Coronary artery (tissue), 2 donors: ENCODE measurements around the gene XCR1.
A peak's percentile ranks its signal among the peaks of the same experiment; 100 is the strongest.

ENCODE experiments used
- DNase-seq: peaks from one replicate; pipeline ENCODE4 v3.0.0-alpha.2; 2017; ENCODE audit warnings: low spot score
- H3K27ac ChIP-seq, 2 donors: fragments of 200-600 bp; sonication (generic); one replicate each; pipeline ENCODE4 v1.5.1; 2016 to 2019
- H3K4me3 ChIP-seq: fragments of 200-600 bp; sonication (generic); 2 replicates; pipeline ENCODE4 v1.5.1; 2016; ENCODE audit warnings: mild to moderate bottlenecking, moderate library complexity
- TF ChIP-seq, protein P1 (sequence below): fragments of 200-600 bp; sonication (generic); IDR thresholded peaks from one replicate; pipeline ENCODE4 v1.5.1; 2019; ENCODE audit warnings: antibody characterized with exemption

XCR1 gene

GRCh38 chr3:45987368-45988291, 39.7 kb downstream of the XCR1 start:
- peak; percentile 84 for DNase-seq

DNA sequence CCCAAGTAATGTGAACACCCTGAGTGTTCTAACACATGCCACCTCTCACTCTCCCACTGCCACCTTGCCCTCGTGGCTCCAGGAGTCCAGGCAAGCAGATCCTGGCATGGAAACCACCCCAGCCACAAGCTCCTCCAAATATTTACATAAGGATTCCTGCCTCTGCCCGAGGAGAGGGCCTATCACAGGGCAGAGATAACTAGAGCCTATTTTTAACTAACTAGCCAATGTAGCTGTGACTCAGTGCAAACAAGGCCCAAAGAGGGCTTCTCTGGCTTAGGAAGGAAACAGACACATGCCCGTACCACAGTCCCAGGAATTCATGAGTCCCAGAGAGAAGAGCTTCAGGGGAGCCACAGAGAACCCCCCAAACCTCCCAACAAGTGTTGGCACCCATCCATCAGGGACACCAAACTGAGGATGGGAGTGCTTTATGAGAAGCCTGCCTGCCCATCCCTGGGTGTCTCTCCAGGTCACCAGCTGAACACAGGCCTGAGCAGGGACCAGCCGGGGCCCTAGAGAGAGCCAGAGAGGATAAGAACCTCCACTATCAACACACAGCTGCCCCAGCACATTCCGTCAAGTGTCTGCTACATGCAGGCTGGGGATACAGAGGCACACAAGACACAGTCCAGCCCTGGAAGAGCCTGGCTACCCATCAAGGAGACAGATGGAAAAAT, 40.8 kb downstream of the XCR1 start:
- TF ChIP-seq, protein P1, sequence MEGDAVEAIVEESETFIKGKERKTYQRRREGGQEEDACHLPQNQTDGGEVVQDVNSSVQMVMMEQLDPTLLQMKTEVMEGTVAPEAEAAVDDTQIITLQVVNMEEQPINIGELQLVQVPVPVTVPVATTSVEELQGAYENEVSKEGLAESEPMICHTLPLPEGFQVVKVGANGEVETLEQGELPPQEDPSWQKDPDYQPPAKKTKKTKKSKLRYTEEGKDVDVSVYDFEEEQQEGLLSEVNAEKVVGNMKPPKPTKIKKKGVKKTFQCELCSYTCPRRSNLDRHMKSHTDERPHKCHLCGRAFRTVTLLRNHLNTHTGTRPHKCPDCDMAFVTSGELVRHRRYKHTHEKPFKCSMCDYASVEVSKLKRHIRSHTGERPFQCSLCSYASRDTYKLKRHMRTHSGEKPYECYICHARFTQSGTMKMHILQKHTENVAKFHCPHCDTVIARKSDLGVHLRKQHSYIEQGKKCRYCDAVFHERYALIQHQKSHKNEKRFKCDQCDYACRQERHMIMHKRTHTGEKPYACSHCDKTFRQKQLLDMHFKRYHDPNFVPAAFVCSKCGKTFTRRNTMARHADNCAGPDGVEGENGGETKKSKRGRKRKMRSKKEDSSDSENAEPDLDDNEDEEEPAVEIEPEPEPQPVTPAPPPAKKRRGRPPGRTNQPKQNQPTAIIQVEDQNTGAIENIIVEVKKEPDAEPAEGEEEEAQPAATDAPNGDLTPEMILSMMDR = no peak
- H3K4me3 ChIP-seq = peak overlapping the region; percentile 33
- H3K27ac ChIP-seq = peak overlapping the region; percentile 83 to 96
- DNase-seq = peak; percentile 87

More at GRCh38 chr3:45987368-45988291, 39.7 kb downstream of the XCR1 start:
- H3K4me3 ChIP-seq = peak overlapping the region; percentile 35
- H3K27ac ChIP-seq = peak overlapping the region; percentile 83 to 96
- TF ChIP-seq, protein P1 = no peak

DNA sequence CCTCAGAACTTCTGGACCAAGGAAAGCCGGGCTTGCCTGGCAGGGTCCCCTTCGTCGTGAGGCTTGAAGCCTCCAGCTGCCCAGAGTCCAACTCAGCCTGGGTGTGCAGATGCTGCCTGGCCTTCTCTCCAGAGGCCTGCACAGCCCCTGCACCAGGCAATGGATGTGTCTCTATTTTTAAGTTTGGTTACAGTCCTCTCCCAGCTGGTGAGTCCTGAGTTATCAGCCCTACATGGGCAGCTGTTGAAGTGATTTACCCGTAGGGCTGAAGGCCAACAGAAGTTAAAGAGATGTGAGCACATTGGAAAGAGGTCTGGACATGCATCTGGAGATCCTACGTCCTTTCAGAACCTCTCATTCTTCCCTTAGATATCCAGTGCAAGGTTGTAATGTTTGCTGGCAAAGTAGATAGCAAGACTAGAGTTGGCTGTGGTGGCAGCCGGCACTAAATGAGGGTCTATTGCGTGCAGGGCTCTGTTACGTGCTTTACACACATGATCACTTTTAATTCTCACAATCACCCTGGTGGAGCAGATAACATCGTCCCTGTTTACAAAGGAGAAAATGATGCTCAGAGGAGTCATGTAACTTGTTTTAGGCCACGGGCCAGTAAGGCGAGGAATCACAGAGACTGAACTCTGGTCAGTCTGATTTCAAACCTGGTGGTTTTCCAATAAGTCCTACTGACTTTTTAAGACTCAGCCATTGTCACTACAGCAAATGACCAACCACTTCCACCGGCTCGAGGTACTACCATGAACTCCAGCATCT, 41.6 kb downstream of the XCR1 start:
- Histone ChIP-seq H3K4me3 (peak overlapping the region; percentile 33), H3K27ac (peak overlapping the region; percentile 83 to 96)
- no peak for DNase-seq
- TF ChIP-seq, protein P1 = no peak

DNA sequence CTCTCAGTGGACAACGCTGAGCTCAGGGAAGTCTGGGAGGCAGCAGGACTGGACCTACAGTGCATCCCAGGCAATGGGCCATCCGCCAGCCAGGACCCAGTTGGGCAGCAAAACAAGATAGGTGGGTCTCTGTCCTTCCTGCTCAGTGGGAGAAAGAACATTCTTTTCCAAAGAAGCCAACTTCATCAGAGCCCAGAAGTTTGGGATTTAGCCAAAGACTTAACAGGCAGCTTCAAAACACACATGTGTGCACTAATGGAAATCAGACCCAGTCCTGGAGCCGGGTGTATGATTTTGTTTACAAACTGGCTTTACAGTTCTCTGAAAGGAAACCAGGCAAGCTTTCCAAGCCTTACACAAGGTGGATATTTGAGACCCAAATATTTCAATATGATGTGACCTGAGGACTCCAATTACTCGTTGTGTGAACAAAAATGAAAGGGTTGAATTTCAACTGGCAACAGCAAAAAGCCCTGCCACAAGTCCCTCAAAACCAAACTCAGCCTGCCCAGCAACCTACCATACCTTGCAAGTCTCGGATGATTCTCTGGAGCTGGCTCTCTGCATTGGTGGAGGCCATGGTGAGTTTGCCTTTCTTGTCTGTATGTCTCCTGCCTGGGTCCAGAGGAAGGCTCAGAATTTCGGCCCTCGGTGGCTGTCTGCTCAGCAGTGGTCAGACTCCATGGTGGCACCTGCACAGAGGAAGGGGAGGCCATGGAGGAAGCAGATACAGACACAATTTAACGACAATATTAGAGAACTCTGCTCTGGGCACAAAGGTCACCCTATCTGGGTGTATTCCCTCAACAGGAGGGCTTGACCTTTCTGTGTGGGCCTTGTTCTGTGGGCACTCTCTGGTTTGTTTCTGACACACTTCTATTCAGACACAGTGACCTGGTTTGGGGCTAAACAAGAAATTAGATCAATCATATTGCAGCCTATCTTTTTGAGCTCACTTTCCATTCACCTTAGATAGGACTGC, 42.7 kb downstream of the XCR1 start:
- Histone ChIP-seq H3K4me3 (no peak overlapping the region), H3K27ac (peak overlapping the region; percentile 83 to 96)
- no peak for DNase-seq
- TF ChIP-seq, protein P1 = no peak

GRCh38 chr3:45983770-45984169, 43.5 kb downstream of the XCR1 start:
- no peak overlapping the region for H3K4me3 ChIP-seq
- DNase-seq = no peak
- TF ChIP-seq, protein P1 = no peak
- peak overlapping the region; percentile 83 to 96 for H3K27ac ChIP-seq
